H1 (cell line): ENCODE measurements around the gene CDKN1A. TPM values are rescaled to one million over a fixed set of nuclear protein-coding genes. Genes with fewer than 3 reads are reported as not detected.

ENCODE experiments used
- ATF2 ChIP-seq: IDR thresholded peaks from 2 replicates; pipeline ENCODE4 v1.6.1; 2012; ENCODE audit warnings: low read length, inconsistent platforms
- BACH1 ChIP-seq: IDR thresholded peaks from 2 replicates; pipeline ENCODE4 v1.6.1; 2012; ENCODE audit warnings: low read length, improper control_type of control experiment
- CEBPB ChIP-seq: IDR thresholded peaks from 2 replicates; pipeline ENCODE4 v1.6.1; 2012; ENCODE audit warnings: low read depth, low read length
- EZH2 ChIP-seq: fragments of 200-600 bp; sonication (generic); IDR thresholded peaks from 2 replicates; pipeline ENCODE4 v1.7.1; 2012; ENCODE audit warnings: low read depth, mild to moderate bottlenecking, moderate library complexity, low read length, inconsistent platforms; ENCODE audit not compliant: severe bottlenecking
- HDAC6 ChIP-seq: IDR thresholded peaks from one replicate; pipeline ENCODE4 v1.7.1; 2012; ENCODE audit warnings: low read depth, mild to moderate bottlenecking, inconsistent platforms, low read length, moderate library complexity
- RAD21 ChIP-seq, 2 experiments: IDR thresholded peaks in 1 of 2; conservative IDR thresholded peaks in 1 of 2; 2 replicates each; pipeline ENCODE4 v1.6.1; 2011; ENCODE audit warnings: low read depth in 2 of 2, low read length in 2 of 2, improper control_type of control experiment in 1 of 2, inconsistent platforms in 1 of 2, mild to moderate bottlenecking in 1 of 2, moderate library complexity in 1 of 2
- polyA plus RNA-seq, 7 experiments: library from polyadenylated mRNA; depleted of rRNA in 3 of 7; stranded (reverse) in 5 of 7; unstranded in 2 of 7; fragments of >200 nt in 5 of 7; fragments of 200-250 nt in 2 of 7; gene quantifications; 1 replicate in 5 of 7; 2 replicates in 1 of 7; 4 replicates in 1 of 7; pipeline versions ENCODE4 v1.2.1 to v1.2.3, GENCODE V29; 2011 to 2013; ENCODE audit warnings: missing spikeins in 2 of 7, mixed read lengths in 2 of 7
- total RNA-seq: library from RNA; stranded (reverse); fragmentation: NEBNext Ultra II Directional; extraction: Animal tissue kit (Norgen Biotek cat#: 25700); gene quantifications from 2 replicates; pipeline ENCODE4 v1.2.1, GENCODE V29; 2021

The CDKN1A gene
- total and polyA plus RNA-seq, 2 of the 8 experiments (the other 6 are each of a cell fraction or from before 2014, with no cell fraction given) = 15.2 to 36.0 TPM

- TF ChIP-seq EZH2 = no peak
- no peak for TF ChIP-seq BACH1
- no peak for TF ChIP-seq ATF2
- TF ChIP-seq CEBPB = no peak
- TF ChIP-seq HDAC6 = no peak
- TF ChIP-seq RAD21 (IDR thresholded peaks at IDR 0.05 in 1 of 2, conservative IDR thresholded peaks at IDR 0.05 in 1 of 2; ENCODE audit: low read depth in 2 of 2, low read length in 2 of 2) = no peak
Measured at GRCh38 chr6:36720251-36721141, 42.0 kb downstream of the CDKN1A start (continued).
